ELF-1 (cell line): ENCODE measurements around the gene CCDC191.

Experiments used
- DNase-seq: peaks from one replicate; pipeline ENCODE4 v3.0.0-alpha.2; 2016; ENCODE audit warnings: low read depth, low spot score

CCDC191 gene

GRCh38 chr3:114057011-114057347, 653 bp upstream of the CCDC191 start:
- DNase-seq: no peak

- no peak for DNase-seq
Observed at GRCh38 chr3:114052216-114052615, 4.1 kb downstream of the CCDC191 start.

GRCh38 chr3:114043205-114043604, 13.1 kb downstream of the CCDC191 start:
- no peak for DNase-seq

- no peak for DNase-seq
Observed at GRCh38 chr3:114035896-114036295, 20.4 kb downstream of the CCDC191 start.

- DNase-seq: no peak
Observed at GRCh38 chr3:114034787-114035545, 21.4 kb downstream of the CCDC191 start.

GRCh38 chr3:114034211-114034610, 22.1 kb downstream of the CCDC191 start:
- DNase-seq: no peak

GRCh38 chr3:114033721-114034120, 22.6 kb downstream of the CCDC191 start:
- no peak for DNase-seq

- no peak for DNase-seq
Observed at GRCh38 chr3:114026331-114026730, 30.0 kb downstream of the CCDC191 start.

GRCh38 chr3:114025451-114025850, 30.9 kb downstream of the CCDC191 start:
- no peak for DNase-seq

- peak; percentile 10 for DNase-seq
Observed at GRCh38 chr3:114022145-114022802, 34.1 kb downstream of the CCDC191 start.

GRCh38 chr3:114020907-114021306, 35.4 kb downstream of the CCDC191 start:
- DNase-seq: no peak

- DNase-seq: no peak
Observed at GRCh38 chr3:114019486-114019885, 36.8 kb downstream of the CCDC191 start.

- no peak for DNase-seq
Observed at GRCh38 chr3:114014211-114014610, 42.1 kb downstream of the CCDC191 start.

- no peak for DNase-seq
Observed at GRCh38 chr3:114011059-114011797, 45.1 kb downstream of the CCDC191 start.

GRCh38 chr3:114005481-114005880, 50.8 kb downstream of the CCDC191 start:
- no peak for DNase-seq

GRCh38 chr3:113985541-113985940, 70.8 kb downstream of the CCDC191 start:
- DNase-seq: peak; percentile 2

GRCh38 chr3:113983544-113983943, 72.8 kb downstream of the CCDC191 start:
- no peak for DNase-seq

- DNase-seq: no peak
Observed at GRCh38 chr3:113981803-113982202, 74.5 kb downstream of the CCDC191 start.

GRCh38 chr3:113979916-113980315, 76.4 kb downstream of the CCDC191 start:
- no peak for DNase-seq

GRCh38 chr3:113977822-113978221, 78.5 kb downstream of the CCDC191 start:
- no peak for DNase-seq

GRCh38 chr3:113968986-113969385, 87.3 kb downstream of the CCDC191 start:
- DNase-seq: no peak

- no peak for DNase-seq
Observed at GRCh38 chr3:113966172-113966571, 90.2 kb downstream of the CCDC191 start.

- DNase-seq: no peak
Observed at GRCh38 chr3:113963879-113964278, 92.4 kb downstream of the CCDC191 start.
